Muscle of leg (tissue), 9 donors: ENCODE data around the gene CCL27. TPM values are rescaled to one million over a fixed set of nuclear protein-coding genes. Genes with fewer than 3 reads are reported as not detected.

Experiments used
- polyA plus RNA-seq, 8 donors: library from polyadenylated mRNA; unstranded; fragments of 120-200 nt; gene quantifications; one replicate each; pipeline versions ENCODE4 v1.2.1 to v1.2.3, GENCODE V29; 2013; ENCODE audit warnings: inconsistent platforms in 1 of 8, low replicate concordance in 1 of 8; ENCODE audit not compliant: insufficient read length in 8 of 8, insufficient read depth in 1 of 8
- total RNA-seq: library from RNA; stranded (reverse); fragments of 120-200 nt; gene quantifications from one replicate; pipeline ENCODE4 v1.2.4, GENCODE V29; 2013

CCL27 gene
- total and polyA plus RNA-seq, 9 donors, result 0.31 to 1.1 (median 0.61) TPM; not detected in 1

Other genes starting within 250 kb of the CCL27 start
- gene FAM219A, start 204.1 kb downstream of the CCL27 start, total RNA-seq, result 6.0 TPM
- gene FAM219A, start 204.1 kb downstream of the CCL27 start, polyA plus RNA-seq, result 10 to 100 TPM; 10.6 to 13.3 (median 11.8) TPM
- gene DNAI1, start 203.9 kb downstream of the CCL27 start, total RNA-seq, result 0.13 TPM
- gene DNAI1, start 203.9 kb downstream of the CCL27 start, polyA plus RNA-seq, result under 1 TPM in 3 of 8 donors, not detected in 5; 0.18 to 0.29 (median 0.25) TPM
- 3.4 TPM for gene ENHO, start 139.7 kb downstream of the CCL27 start, total RNA-seq
- 1 to 10 TPM; 2.8 to 6.1 (median 4.8) TPM for gene ENHO, start 139.7 kb downstream of the CCL27 start, polyA plus RNA-seq
- 22.1 TPM for gene CNTFR, start 72.9 kb downstream of the CCL27 start, total RNA-seq
- gene CNTFR, start 72.9 kb downstream of the CCL27 start, polyA plus RNA-seq, result 10 to 100 TPM; 32.6 to 88.6 (median 63.2) TPM
- gene RPP25L, start 50.6 kb downstream of the CCL27 start, total RNA-seq, result 26.1 TPM
- gene RPP25L, start 50.6 kb downstream of the CCL27 start, polyA plus RNA-seq, result 10 to 100 TPM; 20.4 to 25.9 (median 22.0) TPM
- 67.4 TPM for gene DCTN3, start 42.2 kb downstream of the CCL27 start, total RNA-seq
- 10 to 100 TPM; 69.0 to 78.7 (median 71.4) TPM for gene DCTN3, start 42.2 kb downstream of the CCL27 start, polyA plus RNA-seq
- 0.09 TPM for gene ARID3C, start 33.6 kb downstream of the CCL27 start, total RNA-seq
- gene ARID3C, start 33.6 kb downstream of the CCL27 start, polyA plus RNA-seq, result under 1 TPM in 4 of 8 donors, not detected in 4; 0.07 to 0.15 (median 0.13) TPM
- 27.0 TPM for gene SIGMAR1, start 24.9 kb downstream of the CCL27 start, total RNA-seq
- gene SIGMAR1, start 24.9 kb downstream of the CCL27 start, polyA plus RNA-seq, result 10 to 100 TPM; 44.0 to 62.8 (median 57.1) TPM
- 43.5 TPM for gene GALT, start 16.0 kb downstream of the CCL27 start, total RNA-seq
- 10 to 100 TPM; 29.5 to 53.5 (median 40.4) TPM for gene GALT, start 16.0 kb downstream of the CCL27 start, polyA plus RNA-seq
- 142 TPM for gene IL11RA, start 10.5 kb downstream of the CCL27 start, total RNA-seq
- gene IL11RA, start 10.5 kb downstream of the CCL27 start, polyA plus RNA-seq, result 100 to 1,000 TPM in 7 of 8 donors, 10 to 100 TPM in 1; 95.8 to 181 (median 133) TPM
- 0.35 TPM for gene CCL19, start 28.6 kb upstream of the CCL27 start, total RNA-seq
- gene CCL19, start 28.6 kb upstream of the CCL27 start, polyA plus RNA-seq, result under 1 TPM in 4 of 8 donors, not detected in 4; 0.16 to 0.48 (median 0.29) TPM
- 13.5 TPM for gene CCL21, start 47.5 kb upstream of the CCL27 start, total RNA-seq
- 10 to 100 TPM in 6 of 8 donors, 1 to 10 TPM in 2; 4.4 to 25.2 (median 18.2) TPM for gene CCL21, start 47.5 kb upstream of the CCL27 start, polyA plus RNA-seq